ENCODE measurements around the gene GRHL3. TPM values are rescaled to one million over a fixed set of nuclear protein-coding genes. Genes with fewer than 3 reads are reported as not detected.
"Not testable (repeated sequence)": the region's sequence is repeated elsewhere in the genome, so short reads cannot be mapped to it uniquely, and the experiment has no call there.

GRHL3 gene
- polyA plus RNA-seq (ENCODE audit: insufficient read length in 12 of 12): 10 to 100 TPM in 2 of 12 donors, 1 to 10 TPM in 1, under 1 TPM in 6, not detected in 3; 0.09 to 36.4 (median 0.29) TPM
- long read RNA-seq, donor 1: 0 reads
- long read RNA-seq, donor 2: 0 reads
- long read RNA-seq, donor 3: 0 reads
- long read RNA-seq, donor 4: 0 reads
- long read RNA-seq, donor 5: 0 reads
- long read RNA-seq, donor 6: 0 reads
- long read RNA-seq, donor 7: 0 reads
- long read RNA-seq, donor 8: 0 reads
- long read RNA-seq, donor 9: 0 reads
- long read RNA-seq, donor 10: 0 reads
- long read RNA-seq, donor 11: 0 reads

DNA sequence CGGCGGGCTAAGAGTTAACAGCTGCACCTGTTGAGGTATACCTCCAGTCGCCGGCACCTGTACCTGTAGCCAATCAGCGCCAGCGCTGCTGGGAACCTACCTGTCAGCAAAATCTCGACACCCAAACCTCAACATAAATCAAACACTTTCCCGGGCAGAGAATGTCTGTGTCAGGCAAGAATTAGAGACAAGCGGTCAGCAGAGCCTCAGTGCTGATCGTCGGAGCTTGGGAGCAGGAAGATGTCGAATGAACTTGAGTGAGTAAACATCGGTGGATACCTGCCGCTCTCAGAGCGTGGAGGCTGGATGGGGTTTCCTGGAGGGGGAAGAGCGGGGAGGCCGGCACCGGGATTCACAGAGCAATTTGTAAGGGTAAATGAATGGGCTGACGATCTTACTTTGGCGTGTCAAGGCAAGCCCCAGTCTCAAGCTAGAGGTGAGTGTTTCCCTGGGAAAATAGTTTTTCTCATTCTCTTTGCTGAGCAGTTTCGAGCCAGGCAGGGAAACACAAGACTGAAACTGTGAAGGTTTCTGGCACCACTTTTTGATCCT lies at the start of gene GRHL3:
Gene GRHL3 (plus strand): TSS at position 46 of the 552 bp plus-strand sequence. CDS start 195 bp downstream, at position 241.
- no peak for DNase-seq

DNA sequence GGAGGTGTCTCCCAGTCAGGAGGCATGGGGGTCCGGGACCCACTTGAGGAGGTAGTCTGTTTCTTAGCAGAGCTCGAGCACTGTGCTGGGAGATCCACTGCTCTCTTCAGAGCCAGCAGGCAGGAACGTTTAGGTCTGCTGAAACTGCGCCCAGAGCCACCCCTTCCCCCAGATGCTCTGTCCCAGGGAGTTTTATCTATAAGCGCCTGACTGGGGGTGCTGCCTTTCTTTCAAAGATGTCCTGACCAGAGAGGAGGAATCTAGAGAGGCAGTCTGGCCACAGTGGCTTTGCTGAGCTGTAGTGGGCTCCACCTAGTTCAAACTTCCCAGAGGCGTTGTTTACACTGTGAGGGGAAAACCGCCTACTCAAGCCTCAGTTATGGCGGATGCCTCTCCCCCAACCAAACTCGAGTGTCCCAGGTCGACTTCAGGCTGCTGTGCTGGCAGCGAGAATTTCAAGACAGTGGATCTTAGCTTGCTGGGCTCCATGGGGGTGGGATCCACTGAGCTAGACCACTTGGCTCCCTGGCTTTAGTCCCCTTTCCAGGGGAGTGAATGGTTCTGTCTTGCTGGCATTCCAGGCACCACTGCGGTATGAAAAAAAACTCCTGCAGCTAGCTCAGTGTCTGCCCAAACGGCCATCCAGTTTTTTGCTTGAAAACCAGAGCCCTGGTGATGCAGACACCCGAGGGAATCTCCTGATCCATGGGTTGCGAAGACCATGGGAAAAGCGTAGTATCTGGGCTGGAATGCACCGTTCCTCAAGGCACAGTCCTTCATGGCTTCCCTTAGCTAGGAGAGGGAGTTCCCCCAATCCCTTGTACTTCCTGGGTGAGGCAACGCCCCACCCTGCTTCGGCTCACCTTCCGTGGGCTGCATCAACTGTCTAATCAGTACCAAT lies 44.7 kb upstream of the GRHL3 start:
- DNase-seq: not testable (repeated sequence)

DNA sequence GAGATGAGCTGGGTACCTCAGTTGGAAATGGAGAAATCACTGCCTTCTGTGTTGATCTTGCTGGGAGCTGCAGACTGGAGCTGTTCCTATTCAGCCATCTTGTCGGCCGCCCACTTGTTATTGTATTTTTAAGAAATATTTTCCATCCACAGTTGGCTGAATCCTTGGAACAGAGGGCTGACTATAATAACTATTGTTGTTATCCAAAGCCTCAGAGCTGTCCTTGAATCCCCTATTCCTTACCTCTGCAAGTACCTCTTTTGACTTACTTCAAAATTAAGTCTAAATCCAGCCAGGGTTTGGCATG lies 44.1 kb upstream of the GRHL3 start:
- DNase-seq: no peak

DNA sequence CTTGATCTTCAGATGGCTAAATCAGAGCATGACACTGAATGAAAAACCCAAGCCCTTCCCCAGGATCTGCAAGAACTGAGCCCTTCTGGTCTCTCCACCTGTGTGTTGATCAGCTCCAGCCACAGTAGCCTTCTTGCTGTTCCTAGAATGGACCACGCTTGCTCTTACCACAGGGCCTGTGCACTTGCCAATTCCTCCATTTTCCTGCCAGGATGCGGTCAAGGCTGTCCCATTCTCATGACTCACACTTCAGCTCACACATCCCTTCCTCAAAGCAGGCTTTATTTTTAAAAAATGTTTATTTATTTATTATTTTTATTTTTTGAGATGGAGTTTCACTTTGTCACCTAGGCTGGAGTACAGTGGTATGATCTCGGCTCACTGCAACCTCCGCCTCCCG lies 43.6 kb upstream of the GRHL3 start:
- no peak for DNase-seq

DNA sequence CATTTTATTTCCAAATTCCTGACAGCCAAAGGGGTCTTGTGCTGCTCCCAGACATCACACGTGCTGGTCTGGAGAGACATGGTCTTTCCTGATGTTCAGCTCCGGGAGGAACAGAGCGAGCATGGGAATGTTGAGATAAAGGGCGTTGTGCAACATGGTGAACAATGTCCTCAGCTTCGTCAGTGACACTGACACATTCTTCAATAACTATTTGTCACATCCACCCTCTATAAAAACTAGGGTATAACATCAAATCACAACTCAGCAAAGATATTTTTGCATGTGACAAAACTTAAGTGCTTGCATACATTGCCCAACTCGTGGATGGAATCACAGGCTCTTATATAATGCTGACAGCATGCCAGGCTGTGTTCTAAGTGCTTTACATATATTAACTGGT lies 42.4 kb upstream of the GRHL3 start:
- DNase-seq: no peak

DNA sequence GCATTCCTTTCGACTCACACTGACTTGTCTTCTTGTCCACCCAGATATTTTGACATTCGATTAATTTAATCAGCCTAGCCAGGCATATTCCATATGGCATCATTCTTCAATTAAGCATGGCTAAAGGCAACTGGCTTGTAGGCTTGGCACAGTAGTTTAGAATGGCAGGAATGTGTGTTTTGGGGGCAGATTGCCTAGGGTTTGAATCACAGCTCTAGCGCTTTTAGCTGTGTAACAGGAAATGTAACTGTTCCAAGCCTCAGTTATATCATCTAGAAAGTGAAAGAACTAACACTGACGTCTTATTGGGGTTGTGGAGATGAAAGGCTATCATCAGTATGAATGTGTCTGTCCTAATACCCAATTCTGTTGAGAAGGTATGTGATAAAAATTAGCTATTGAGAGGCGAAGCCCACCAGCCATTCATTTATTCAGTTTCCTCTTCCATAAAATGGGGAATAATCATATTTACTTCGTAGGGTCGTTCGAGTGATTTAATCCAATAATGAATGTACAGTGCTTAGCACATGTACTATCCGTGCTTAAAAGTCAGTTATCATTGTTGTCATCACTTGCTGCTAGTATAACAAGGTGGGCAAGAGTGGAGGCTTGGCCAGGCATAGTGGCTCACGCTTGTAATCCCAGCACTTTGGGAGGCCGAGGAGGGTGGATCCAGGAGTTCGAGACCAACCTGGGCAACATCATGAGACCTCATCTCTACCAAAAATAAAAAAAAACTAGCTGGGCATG lies 41.6 kb upstream of the GRHL3 start:
- no peak for DNase-seq

DNA sequence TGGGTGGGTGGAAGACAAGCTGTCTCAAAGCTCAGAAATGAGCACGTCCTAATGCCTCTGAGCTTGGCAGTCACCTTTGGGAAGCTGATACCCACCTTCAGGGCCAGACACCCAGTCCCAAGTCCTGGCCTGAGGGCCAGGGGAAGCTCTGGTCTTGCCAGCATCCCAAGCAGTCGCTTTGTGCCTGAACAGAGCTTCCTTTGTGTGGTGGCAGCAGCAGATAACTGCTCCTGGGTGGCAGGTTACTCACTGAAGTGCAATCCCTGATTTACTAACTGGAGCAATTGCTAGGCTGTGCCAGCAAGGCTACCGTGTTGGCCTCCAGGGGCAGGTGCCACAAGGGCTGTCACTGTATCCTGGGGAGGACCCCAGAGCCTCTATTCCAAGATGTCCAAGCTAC lies 40.4 kb upstream of the GRHL3 start:
- no peak for DNase-seq

DNA sequence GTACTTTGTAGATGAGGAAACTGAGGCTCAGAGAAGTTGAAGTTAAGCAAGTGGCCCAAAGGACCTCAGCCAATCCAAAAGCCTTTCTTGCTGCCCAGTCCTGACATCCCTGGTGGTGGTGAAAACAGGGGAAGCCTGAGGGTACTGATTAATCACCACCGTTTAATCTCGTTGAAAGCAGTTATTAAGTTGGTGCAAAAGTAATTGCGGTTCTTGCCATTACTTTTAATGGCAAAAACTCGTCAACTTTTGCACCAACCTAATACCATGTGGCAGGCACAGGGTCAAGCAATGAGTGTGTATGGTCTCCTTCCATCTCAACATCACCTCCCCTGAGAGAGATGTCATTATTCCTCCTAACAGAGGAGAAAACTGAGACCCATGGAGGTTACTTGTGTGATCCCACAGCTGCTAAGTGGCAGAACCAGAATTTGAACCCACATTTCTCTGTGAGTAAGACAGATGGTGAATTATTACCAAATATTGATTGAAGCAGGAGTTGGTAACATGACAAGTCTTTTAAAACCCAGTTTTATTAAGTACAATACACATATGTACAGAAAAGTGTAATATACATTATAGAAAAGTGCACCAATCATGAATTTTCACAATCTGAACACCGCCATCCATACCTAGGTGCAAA lies 39.4 kb upstream of the GRHL3 start:
- no peak for DNase-seq

DNA sequence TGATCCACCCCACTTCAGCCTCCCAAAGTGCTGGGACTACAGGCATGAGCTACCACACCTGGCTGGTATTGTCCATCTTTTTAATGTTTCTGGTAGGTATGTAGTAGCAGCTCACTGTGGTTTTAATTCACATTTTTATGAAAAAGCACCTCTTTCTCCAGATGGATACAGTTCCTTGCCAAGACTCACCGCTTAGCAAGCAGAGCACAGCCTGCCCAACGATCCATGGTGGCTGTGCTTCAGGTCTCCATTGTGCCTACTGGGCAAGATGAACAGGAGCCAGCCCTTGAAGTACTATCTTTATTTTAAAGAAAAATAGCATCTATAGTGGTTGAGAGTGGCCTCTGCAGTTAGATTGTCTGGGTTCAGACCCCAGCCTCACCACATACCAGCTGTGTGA lies 37.6 kb upstream of the GRHL3 start:
- no peak for DNase-seq

DNA sequence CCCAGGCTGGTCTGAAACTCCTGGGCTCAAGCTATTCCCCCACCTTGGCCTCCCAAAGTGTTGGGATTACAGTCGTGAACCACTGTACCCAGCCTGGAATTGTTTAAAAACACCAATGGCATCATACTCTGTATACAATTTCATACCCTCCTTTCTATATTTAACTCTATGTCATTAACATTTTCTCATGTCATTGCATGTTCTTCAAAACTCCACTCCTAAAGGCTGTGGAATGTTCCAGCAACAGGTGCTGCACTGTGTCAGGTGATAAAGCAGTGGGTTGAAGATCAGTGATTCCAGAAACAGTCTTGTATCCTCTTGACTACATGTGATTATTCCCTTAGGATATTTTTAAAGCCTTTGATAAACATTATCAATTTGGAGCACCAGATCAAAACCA lies 36.7 kb upstream of the GRHL3 start:
- DNase-seq: no peak

DNA sequence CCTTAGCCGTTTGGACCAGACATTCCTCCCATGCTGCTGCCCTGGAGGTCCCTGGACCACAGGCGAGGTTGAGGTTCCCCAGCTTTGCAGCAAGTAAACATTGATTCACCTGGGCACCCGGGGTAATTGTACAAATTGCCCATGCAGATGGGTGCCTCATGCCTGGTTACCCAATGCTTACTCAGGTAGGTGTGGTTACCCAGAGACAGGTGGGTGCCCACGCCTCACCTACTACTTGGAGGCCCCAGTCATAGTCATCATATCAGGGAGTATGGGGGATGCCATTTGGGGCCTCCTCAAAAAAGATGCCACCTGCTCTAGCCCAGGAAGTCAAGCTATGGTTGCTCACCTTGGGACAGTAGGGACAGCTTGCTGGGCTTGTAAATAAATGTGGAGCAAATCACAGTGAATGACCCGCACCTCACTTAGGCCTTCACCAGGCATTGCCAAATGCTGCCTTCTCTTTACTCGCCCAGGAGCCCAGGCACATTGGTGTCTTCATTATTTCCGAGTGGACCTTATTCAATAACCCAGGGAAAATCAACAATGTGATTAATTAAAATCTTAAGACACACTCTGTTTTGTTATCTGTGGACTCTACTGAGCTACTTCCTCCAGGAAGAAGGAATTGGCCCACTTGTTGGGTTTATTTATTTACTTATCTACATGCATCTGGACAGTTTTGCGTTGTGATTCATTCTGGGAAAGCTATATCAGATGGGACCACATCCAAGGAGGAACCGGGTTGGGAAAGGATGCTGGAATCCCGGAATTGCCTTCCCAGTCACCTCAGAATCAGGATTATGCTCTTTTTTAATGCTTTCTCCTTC lies 35.6 kb upstream of the GRHL3 start:
- DNase-seq: no peak

DNA sequence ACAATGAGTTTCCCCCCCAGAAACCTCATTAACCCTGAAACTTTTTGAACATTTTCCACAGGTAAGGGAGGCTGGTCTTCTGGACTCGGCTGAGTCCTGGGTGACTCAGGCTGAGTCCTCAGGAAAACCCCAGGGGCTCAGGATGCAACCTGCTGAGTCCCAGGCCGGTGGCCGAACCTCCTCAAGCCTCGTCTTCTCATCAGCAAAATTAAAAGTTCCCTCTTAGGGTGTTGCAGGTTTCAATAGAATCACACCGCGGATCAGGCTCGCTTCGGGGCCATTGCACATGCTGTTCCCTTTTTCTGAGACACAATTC lies 35.0 kb upstream of the GRHL3 start:
- DNase-seq: no peak

DNA sequence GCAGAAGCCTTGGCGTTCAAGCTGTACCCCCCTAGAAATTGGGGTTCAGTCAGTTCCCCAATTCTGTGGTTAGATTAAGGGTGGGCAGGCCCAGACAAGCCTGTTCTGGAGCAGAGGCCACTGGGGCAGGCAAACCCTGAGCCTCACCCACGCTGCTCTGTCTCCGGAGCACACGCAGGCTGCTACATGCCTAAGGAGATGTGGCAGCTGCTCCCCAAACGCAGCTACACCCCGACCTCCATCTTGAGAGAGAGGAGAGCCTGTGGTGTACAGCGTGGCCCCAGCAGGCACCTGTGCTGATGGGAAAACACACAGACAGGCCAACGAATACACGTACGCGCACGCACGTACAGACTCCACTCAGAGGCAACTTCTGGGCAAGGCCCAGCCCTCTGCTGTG lies 33.9 kb upstream of the GRHL3 start:
- DNase-seq: no peak

DNA sequence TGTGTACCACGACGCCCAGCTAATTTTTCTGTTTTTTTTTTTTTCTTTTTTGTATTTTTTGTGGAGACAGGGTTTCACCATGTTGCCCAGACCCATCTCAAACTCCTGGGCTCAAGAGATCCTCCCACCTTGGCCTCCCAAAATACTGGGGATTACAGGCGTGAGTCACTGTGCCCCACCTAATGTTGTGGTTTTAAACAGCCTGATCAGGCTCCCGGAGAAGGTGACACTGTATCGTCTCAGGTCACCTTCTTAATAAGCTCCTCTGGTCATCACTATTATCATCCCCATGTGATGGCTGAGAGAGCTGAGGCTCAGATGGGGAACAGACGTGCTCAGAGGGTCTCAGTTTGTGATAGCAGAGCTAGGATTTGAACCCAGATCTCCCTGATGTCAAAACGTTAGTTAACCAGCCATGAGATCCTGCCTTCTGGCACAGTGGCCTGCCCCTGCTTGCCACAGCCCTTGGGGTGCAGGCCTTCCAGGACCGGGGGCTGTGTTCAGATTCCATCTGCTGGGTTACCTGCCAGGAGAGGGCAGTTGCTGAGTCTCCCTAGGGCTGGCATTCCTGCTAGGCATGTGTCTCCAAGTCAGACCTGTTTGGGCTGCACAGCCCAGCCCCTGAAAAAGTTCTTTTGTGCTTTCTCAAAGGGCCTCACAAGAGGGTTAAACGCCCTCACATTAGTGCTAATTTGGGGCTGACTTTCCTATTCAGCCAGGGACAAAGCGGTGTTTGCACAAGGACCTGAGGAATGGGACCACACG lies 32.7 kb upstream of the GRHL3 start:
- no peak for DNase-seq

DNA sequence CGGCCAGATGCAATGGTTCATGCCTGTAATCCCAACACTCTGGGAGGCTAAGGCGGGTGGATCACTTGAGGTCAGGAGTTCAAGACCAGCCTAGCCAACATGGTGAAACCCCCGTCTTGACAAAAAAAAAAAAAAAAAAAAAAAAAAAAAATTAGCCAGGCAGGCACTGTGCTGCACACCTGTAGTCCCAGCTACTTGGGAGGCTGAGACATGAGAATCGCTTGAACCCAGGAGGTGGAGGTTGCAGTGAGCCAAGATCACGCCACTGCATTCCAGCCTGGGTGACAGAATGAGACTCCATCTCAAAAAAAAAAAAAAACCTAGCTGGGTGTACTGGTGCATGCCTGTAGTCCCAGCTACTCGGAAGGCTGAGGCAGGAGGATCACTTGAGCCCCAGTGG lies 31.4 kb upstream of the GRHL3 start:
- not testable (repeated sequence) for DNase-seq

DNA sequence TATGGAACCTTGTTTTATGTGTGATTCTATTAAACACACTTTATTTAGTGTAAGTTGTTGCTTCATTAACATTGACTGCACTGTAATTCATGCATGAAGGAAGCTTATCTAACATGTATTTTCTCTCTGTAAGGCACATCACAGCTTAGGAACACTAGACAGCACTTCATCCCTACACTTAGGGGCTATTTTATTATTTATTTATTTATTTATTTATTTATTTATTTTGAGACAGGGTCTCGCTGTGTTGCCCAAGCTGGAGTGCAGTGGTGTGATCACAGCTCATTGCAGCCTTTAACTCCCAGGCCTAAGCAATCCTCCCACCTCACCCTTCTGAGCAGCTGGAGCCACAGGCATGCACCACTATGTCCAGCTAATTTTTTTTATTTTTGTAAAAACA lies 30.7 kb upstream of the GRHL3 start:
- no peak for DNase-seq

DNA sequence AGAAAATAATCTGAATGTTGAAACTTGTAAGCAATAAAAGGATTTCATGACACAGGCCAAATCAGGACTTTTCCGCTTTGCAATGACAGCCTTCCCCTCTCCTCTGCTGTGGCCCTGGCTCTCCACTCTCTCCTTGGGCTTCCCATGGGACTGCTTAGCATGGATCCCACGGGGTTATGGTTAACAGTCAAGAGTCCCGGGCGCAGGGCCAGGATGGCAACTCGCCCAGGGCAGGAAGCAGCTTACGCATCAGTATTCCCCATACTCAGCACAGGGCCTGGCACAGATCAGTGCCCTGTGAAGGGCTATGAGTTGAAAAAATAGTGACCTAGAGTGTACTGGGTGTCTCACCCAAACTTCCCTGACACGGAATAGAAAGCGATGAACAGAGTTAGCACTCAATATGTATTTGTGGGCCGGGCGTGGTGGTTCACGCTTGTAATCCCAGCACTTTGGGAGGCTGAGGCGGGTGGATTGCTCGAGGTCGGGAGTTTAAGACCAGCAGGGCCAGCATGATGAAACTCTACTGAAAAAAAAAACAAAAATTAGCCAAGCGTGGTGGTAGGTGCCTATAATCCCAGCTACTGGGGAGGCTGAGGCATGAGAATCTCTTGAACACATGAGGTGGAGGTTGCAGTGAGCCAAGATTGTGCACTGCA lies 29.1 kb upstream of the GRHL3 start:
- DNase-seq: no peak

DNA sequence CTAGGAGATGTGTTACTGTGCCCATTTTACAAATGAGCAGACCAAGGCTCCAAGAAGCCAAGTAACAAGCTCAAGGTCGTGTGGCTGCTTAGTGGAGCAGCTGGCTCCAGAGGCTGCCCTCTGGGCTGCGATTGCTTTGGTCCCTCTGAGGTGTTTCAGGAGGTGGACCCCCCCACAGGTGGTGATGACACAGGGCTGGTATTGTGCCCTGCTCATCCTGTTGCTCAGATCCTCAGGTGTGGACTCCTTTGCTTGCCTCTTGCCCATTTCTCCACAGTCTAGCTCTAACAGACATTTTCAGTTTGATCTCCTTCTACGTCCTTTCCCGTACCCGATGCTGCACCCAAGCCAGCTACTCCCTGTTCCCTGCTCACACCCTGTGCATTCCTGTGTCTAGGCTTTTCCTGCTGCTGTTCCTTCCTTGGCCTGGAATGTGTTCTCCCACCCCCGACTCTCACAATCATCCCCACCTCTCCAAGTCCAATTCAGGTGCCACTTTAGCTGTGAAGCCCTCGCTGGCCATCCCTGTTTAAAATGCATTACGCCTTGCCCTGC lies 28.1 kb upstream of the GRHL3 start:
- DNase-seq: no peak

DNA sequence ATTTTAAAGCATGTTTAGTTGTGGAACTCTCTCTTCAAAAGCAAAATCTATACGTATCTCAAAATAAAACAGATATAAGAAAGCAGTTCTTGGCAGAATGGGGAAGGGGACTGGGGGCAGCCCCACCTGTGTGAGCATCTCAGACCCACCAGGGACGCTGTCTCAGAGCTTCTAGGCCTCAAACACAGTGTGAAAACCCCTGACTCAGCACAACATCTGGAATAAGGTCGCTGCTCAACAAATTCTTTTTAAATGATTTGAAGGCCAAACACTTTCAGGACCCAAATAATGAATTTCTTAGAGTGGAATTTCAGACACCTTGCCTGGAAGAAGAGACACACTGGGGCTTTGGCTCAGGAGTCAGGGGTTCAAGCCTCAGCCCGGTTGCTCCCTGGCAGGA lies 27.1 kb upstream of the GRHL3 start:
- DNase-seq: no peak

DNA sequence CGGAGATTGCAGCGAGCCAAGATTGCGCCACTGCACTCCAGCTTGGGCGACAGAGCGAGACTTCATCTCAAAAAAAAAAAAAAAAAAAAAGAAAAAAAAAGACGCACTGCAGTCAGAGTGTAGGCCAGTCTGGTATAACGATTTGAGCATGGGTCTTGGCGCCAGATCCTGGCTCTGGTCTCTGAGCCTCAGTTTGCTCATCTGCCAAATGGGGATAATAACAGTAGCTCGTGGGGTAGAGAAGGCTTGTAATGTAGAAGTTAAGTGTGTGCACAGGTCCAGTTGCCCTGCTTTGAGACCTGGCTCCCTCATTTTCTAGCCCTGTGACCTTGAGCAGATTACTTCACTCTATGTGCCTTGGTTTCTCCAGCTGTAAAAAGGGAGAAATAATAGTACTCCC lies 26.3 kb upstream of the GRHL3 start:
- no peak for DNase-seq

Data from muscle of arm (tissue), 14 donors.